SK-N-SH (cell line): ENCODE data around the gene ADGRA1. TPM values are rescaled to one million over a fixed set of nuclear protein-coding genes. Genes with fewer than 3 reads are reported as not detected.
A peak's percentile ranks its signal among the peaks of the same experiment; 100 is the strongest.

Experiments
- CTCF ChIA-PET: fragments of 300-600, 350-600 bp; formaldehyde crosslinking; extraction: SDS; loops from one replicate; lab custom pipeline; 2021; lab: Yijun Ruan, JAX
- POLR2A ChIA-PET: fragments of 350-600 bp; sonication (Branson Sonifier 250); formaldehyde crosslinking; extraction: SDS; loops from one replicate; lab custom pipeline; 2020; ENCODE audit warnings: antibody characterized with exemption, inconsistent platforms; lab: Yijun Ruan, JAX
- DNase-seq: peaks from one replicate; pipeline ENCODE4 v3.0.0; 2012
- H2AFZ ChIP-seq: fragments of 200-600 bp; sonication (generic); 2 replicates; pipeline ENCODE4 v1.8.1; 2016; ENCODE audit warnings: antibody characterized with exemption, mild to moderate bottlenecking, low read depth
- H3F3A ChIP-seq: fragments of 200-600 bp; sonication (generic); replicated peaks from 2 replicates; pipeline ENCODE3; 2016; ENCODE audit warnings: antibody characterized with exemption, mild to moderate bottlenecking; ENCODE audit not compliant: insufficient read depth
- H3K27ac ChIP-seq, 2 experiments: fragments of 200-500 bp in 1 of 2; fragments of 200-600 bp in 1 of 2; sonication (Bioruptor generic) in 1 of 2; sonication (generic), shearing (Covaris generic) in 1 of 2; 2 replicates each; pipeline versions ENCODE4 v1.5.1 to v1.6.1; 2014 to 2016; ENCODE audit warnings: low read depth in 2 of 2, inconsistent platforms in 1 of 2, low read length in 1 of 2, mild to moderate bottlenecking in 1 of 2, mixed read lengths in 1 of 2
- H3K27me3 ChIP-seq: fragments of 200-600 bp; sonication (generic), shearing (Covaris generic); 2 replicates; pipeline ENCODE4 v1.6.1; 2016; ENCODE audit warnings: mixed run types; ENCODE audit not compliant: insufficient read depth
- H3K36me3 ChIP-seq, 2 experiments: fragments of 200-500 bp in 1 of 2; fragments of 200-600 bp in 1 of 2; sonication (Bioruptor generic) in 1 of 2; sonication (generic) in 1 of 2; replicated peaks in 1 of 2; 2 replicates each; pipeline versions ENCODE3 to v1.5.1; 2014 to 2016; ENCODE audit warnings: low read length in 1 of 2, mild to moderate bottlenecking in 1 of 2; ENCODE audit not compliant: insufficient read depth in 2 of 2, control insufficient read depth in 1 of 2
- H3K4me1 ChIP-seq, 2 experiments: fragments of 200-500 bp in 1 of 2; fragments of 200-600 bp in 1 of 2; sonication (Bioruptor generic) in 1 of 2; sonication (generic), shearing (Covaris generic) in 1 of 2; 2 replicates each; pipeline versions ENCODE4 v1.5.1 to v1.6.1; 2014 to 2016; ENCODE audit warnings: low read depth in 1 of 2, low read length in 1 of 2, mixed run types in 1 of 2; ENCODE audit not compliant: insufficient read depth in 2 of 2, control insufficient read depth in 1 of 2
- H3K4me2 ChIP-seq: fragments of 200-600 bp; sonication (generic), shearing (Covaris generic); 2 replicates; pipeline ENCODE4 v1.6.1; 2017; ENCODE audit warnings: mixed run types
- H3K4me3 ChIP-seq, 2 experiments: fragments of 200-500 bp in 1 of 2; fragments of 200-600 bp in 1 of 2; sonication (Bioruptor generic) in 1 of 2; sonication (generic), shearing (Covaris generic) in 1 of 2; 2 replicates each; pipeline versions ENCODE4 v1.5.1 to v1.8.1; 2014 to 2016; ENCODE audit warnings: low read depth in 2 of 2, inconsistent platforms in 1 of 2, low read length in 1 of 2, mild to moderate bottlenecking in 1 of 2, mixed read lengths in 1 of 2, moderate library complexity in 1 of 2
- H3K79me2 ChIP-seq: fragments of 200-600 bp; sonication (generic); 2 replicates; pipeline ENCODE4 v1.8.1; 2017; ENCODE audit warnings: mild to moderate bottlenecking; ENCODE audit not compliant: insufficient read depth
- H3K9ac ChIP-seq: fragments of 200-600 bp; sonication (generic); 2 replicates; pipeline ENCODE4 v1.6.1; 2017; ENCODE audit warnings: mixed run types
- H3K9me2 ChIP-seq: fragments of 200-600 bp; sonication (generic); 2 replicates; pipeline ENCODE4 v1.6.1; 2017; ENCODE audit warnings: mixed run types
- H3K9me3 ChIP-seq: fragments of 200-600 bp; sonication (generic); 2 replicates; pipeline ENCODE4 v1.6.1; 2017; ENCODE audit warnings: mixed run types, mild to moderate bottlenecking, moderate library complexity
- H4K20me1 ChIP-seq: fragments of 200-600 bp; sonication (generic); 2 replicates; pipeline ENCODE4 v1.6.1; 2017; ENCODE audit warnings: mild to moderate bottlenecking, mixed run types; ENCODE audit not compliant: insufficient read depth
- CHD2 ChIP-seq: fragments of 150-350 bp; IDR thresholded peaks from 2 replicates; pipeline ENCODE4 v1.6.1; 2018; ENCODE audit warnings: low read length; ENCODE audit not compliant: partially characterized antibody
- ELF1 ChIP-seq: IDR thresholded peaks from 2 replicates; pipeline ENCODE4 v1.4.0; 2012
- EP300 ChIP-seq, 2 experiments: IDR thresholded peaks; 2 replicates each; pipeline versions ENCODE4 v1.4.0 to v1.6.1; 2012; ENCODE audit warnings: borderline replicate concordance in 1 of 2, low read depth in 1 of 2, low read length in 1 of 2
- EZH2phosphoT487 ChIP-seq: fragments of 200-600 bp; sonication (generic); IDR thresholded peaks from 2 replicates; pipeline ENCODE4 v1.6.1; 2017; ENCODE audit warnings: low read depth, mixed run types, mild to moderate bottlenecking, antibody characterized with exemption, moderate library complexity, borderline replicate concordance
- FOXJ3 ChIP-seq: sonication (generic); formaldehyde crosslinking; IDR thresholded peaks from 2 replicates; pipeline ENCODE4 v1.5.1; 2020; ENCODE audit warnings: mild to moderate bottlenecking, missing genetic modification reagents
- FOXM1 ChIP-seq: IDR thresholded peaks from 2 replicates; pipeline ENCODE4 v1.4.0; 2012; ENCODE audit warnings: low read depth, mild to moderate bottlenecking
- GATA2 ChIP-seq: sonication (generic); formaldehyde crosslinking; IDR thresholded peaks from 2 replicates; pipeline ENCODE4 v1.5.0; 2020; ENCODE audit warnings: mild to moderate bottlenecking, missing genetic modification reagents
- JUND ChIP-seq: IDR thresholded peaks from 2 replicates; pipeline ENCODE4 v1.4.0; 2012
- MEF2A ChIP-seq: IDR thresholded peaks from 2 replicates; pipeline ENCODE4 v1.4.0; 2012; ENCODE audit warnings: low read depth, borderline replicate concordance
- NRF1 ChIP-seq: IDR thresholded peaks from 2 replicates; pipeline ENCODE4 v1.6.1; 2012; ENCODE audit warnings: low read depth, mild to moderate bottlenecking, low read length
- RAD21 ChIP-seq: IDR thresholded peaks from 2 replicates; pipeline ENCODE4 v1.6.1; 2012; ENCODE audit warnings: mild to moderate bottlenecking, low read length
- RCOR1 ChIP-seq: fragments of 150-350 bp; IDR thresholded peaks from 2 replicates; pipeline ENCODE4 v1.6.1; 2017; ENCODE audit warnings: antibody characterized with exemption, low read length
- REST ChIP-seq: IDR thresholded peaks from 2 replicates; pipeline ENCODE4 v1.6.1; 2012; ENCODE audit warnings: mild to moderate bottlenecking, low read depth, low read length, moderate library complexity
- SMC3 ChIP-seq: IDR thresholded peaks from 2 replicates; pipeline ENCODE4 v1.6.1; 2012; ENCODE audit warnings: low read depth, low read length, improper control_type of control experiment
- TAF1 ChIP-seq: IDR thresholded peaks from 2 replicates; pipeline ENCODE4 v1.6.1; 2012; ENCODE audit warnings: low read depth, mild to moderate bottlenecking, low read length, moderate library complexity, borderline replicate concordance
- USF1 ChIP-seq: IDR thresholded peaks from 2 replicates; pipeline ENCODE4 v1.4.0; 2012; ENCODE audit warnings: low read depth, borderline replicate concordance
- WGBS: methylation state at CpG from one replicate; pipeline ENCODE4 v1.1.6; 2017; ENCODE audit warnings: low lambda C conversion rate; 5-methylcytosine and 5-hydroxymethylcytosine counted together
- polyA plus RNA-seq, 3 experiments: library from polyadenylated mRNA; depleted of rRNA; stranded (reverse); fragments of >200 nt; gene quantifications; 2 replicates each; pipeline ENCODE4 v1.2.3, GENCODE V29; 2012
- TF ChIP-seq, protein P1 (sequence below): IDR thresholded peaks from 2 replicates; pipeline ENCODE4 v1.4.0; 2012; ENCODE audit warnings: low read depth
- TF ChIP-seq, protein P2 (sequence below): fragments of 200-600 bp; sonication (generic); IDR thresholded peaks from 2 replicates; pipeline ENCODE4 v1.6.1; 2017; ENCODE audit warnings: antibody characterized with exemption, mild to moderate bottlenecking, moderate library complexity

ADGRA1 gene
- polyA plus RNA-seq, 1 of the 3 experiments (the other 2 are of a cell fraction) = not detected

DNA sequence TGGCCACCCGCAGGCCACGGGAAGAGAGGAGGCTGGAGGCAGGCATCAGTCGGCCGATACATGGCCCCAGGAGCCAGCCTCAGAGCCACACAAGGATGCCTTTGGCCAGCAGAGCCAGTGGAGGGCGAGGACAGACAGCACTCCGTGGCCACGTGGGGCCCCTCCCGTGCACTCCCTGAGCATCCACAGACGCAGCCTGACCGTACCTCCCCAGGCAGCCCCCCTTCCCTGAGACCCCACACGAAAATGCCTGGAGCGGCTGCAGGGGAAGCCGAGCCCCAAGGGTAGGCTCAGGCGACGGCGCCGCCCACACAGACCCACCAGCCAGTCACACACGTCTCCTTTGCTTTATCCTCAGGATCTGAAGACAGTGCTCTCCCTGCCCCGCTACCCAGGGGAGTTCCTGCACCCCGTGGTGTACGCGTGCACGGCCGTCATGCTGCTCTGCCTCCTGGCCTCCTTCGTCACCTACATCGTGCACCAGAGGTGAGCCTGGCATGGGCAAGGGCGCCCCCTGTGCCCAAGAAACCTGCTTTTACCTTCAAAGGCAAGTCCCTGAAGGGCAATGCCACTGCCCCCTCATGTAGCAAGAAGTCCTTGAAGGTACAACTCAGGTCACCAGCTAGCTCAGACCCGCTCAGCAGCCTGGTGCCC lies 9.0 kb downstream of the ADGRA1 start:
- ChIA-PET POLR2A (no interaction called here), CTCF (interaction anchor here (0.7 to 1.6 kb wide), 4 partner anchors 9 to 442 kb away, joined by 3 to 5 read pairs (median 4); partner anchors contain the start of gene ADGRA1)
- no peaks in the 10 kb centered on the region for H4K20me1 ChIP-seq
- no peaks in the 10 kb centered on the region for H3K9me2 ChIP-seq
- 40% methylated on average over 18 of the region's 28 CpGs for WGBS
- DNase-seq = peak; percentile 52
- H3K79me2 ChIP-seq = no peaks in the 10 kb centered on the region
- no peak overlapping the region for H3K27ac ChIP-seq
- no peak overlapping the region for H3K4me3 ChIP-seq
- H3K4me1 ChIP-seq = no peaks in the 10 kb centered on the region
- H2AFZ ChIP-seq = no peak overlapping the region
- no peaks in the 10 kb centered on the region for H3K36me3 ChIP-seq
- TF ChIP-seq RAD21 (peak; percentile 51), ELF1 (no peak), SMC3 (peak; percentile 19; the same call in 1 of the 2 replicates), FOXM1 (no peak), USF1 (no peak), TAF1 (no peak)
- TF ChIP-seq, protein P1, sequence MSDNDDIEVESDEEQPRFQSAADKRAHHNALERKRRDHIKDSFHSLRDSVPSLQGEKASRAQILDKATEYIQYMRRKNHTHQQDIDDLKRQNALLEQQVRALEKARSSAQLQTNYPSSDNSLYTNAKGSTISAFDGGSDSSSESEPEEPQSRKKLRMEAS = no peak
- TF ChIP-seq, protein P2, sequence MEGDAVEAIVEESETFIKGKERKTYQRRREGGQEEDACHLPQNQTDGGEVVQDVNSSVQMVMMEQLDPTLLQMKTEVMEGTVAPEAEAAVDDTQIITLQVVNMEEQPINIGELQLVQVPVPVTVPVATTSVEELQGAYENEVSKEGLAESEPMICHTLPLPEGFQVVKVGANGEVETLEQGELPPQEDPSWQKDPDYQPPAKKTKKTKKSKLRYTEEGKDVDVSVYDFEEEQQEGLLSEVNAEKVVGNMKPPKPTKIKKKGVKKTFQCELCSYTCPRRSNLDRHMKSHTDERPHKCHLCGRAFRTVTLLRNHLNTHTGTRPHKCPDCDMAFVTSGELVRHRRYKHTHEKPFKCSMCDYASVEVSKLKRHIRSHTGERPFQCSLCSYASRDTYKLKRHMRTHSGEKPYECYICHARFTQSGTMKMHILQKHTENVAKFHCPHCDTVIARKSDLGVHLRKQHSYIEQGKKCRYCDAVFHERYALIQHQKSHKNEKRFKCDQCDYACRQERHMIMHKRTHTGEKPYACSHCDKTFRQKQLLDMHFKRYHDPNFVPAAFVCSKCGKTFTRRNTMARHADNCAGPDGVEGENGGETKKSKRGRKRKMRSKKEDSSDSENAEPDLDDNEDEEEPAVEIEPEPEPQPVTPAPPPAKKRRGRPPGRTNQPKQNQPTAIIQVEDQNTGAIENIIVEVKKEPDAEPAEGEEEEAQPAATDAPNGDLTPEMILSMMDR = no peak
- no peak overlapping the region for H3K9ac ChIP-seq
- no peaks in the 10 kb centered on the region for H3K27me3 ChIP-seq
- no peaks in the 10 kb centered on the region for H3F3A ChIP-seq
- H3K9me3 ChIP-seq = no peaks in the 10 kb centered on the region
- H3K4me2 ChIP-seq = no peak overlapping the region

DNA sequence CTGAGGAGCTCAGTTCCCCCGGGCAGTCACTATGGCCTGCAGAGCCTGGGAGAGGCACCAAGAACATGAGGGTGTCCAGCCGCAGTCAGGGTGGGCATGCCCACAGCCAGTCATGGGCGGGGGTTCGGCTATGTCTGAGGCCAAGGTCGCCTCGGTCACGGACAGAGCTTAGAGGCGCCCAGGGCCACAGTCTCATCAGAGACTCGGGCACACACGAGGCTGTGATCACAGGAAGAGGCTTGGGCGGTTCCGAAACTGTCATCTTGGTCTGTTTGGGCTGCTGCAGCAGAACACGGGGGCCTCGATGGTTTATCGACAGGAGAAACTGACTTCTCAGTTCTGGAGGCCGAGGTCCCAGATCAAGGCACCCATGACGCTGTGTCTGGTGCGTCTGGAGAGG lies 9.7 kb downstream of the ADGRA1 start:
- H3K9me3 ChIP-seq = no peaks in the 10 kb centered on the region
- H3F3A ChIP-seq = no peaks in the 10 kb centered on the region
- ChIA-PET CTCF (interaction anchor here (0.7 to 1.6 kb wide), 4 partner anchors 10 to 442 kb away, joined by 3 to 5 read pairs (median 4); partner anchors contain the start of gene ADGRA1), POLR2A (no interaction called here)
- H3K4me2 ChIP-seq = no peak overlapping the region
- H4K20me1 ChIP-seq = no peaks in the 10 kb centered on the region
- H3K9ac ChIP-seq = no peak overlapping the region
- no peak overlapping the region for H3K27ac ChIP-seq
- H3K27me3 ChIP-seq = no peaks in the 10 kb centered on the region
- H3K79me2 ChIP-seq = no peaks in the 10 kb centered on the region
- DNase-seq = no peak
- H3K9me2 ChIP-seq = no peaks in the 10 kb centered on the region
- H3K4me1 ChIP-seq = no peaks in the 10 kb centered on the region
- no peak overlapping the region for H2AFZ ChIP-seq
- 38% methylated on average over 3 of the region's 18 CpGs for WGBS
- H3K36me3 ChIP-seq = no peaks in the 10 kb centered on the region
- H3K4me3 ChIP-seq = no peak overlapping the region
- TF ChIP-seq, protein P2 = no peak
- TF ChIP-seq RCOR1 (no peak), JUND (no peak), EZH2phosphoT487 (no peak), EP300 (IDR thresholded peaks at IDR 0.05; ENCODE audit: borderline replicate concordance in 1 of 2, low read depth in 1 of 2, low read length in 1 of 2) (no peak), REST (no peak), TAF1 (no peak), FOXM1 (no peak), MEF2A (no peak), GATA2 (CRISPR knock-in tag) (no peak), ELF1 (no peak), FOXJ3 (CRISPR knock-in tag) (no peak), NRF1 (no peak), CHD2 (no peak)
